HEK293 (cell line): Measurements from ENCODE around the gene TAS1R2.

Experiments used
- CTCF ChIP-seq: fragments of 450-650 bp; formaldehyde crosslinking; IDR thresholded peaks from 2 replicates; pipeline ENCODE4 v1.5.1; 2016; ENCODE audit warnings: missing biosample characterization, missing genetic modification characterization
- TCF7L2 ChIP-seq: IDR thresholded peaks from 2 replicates; pipeline ENCODE4 v1.6.1; 2011; ENCODE audit warnings: low read depth, mild to moderate bottlenecking, inconsistent platforms, low read length, moderate library complexity, borderline replicate concordance
- ZBTB7A ChIP-seq: fragments of 450-650 bp; formaldehyde crosslinking; IDR thresholded peaks from 2 replicates; pipeline ENCODE4 v1.5.1; 2016; ENCODE audit warnings: low read depth, missing biosample characterization, missing genetic modification characterization
- ZNF155 ChIP-seq: fragments of 450-650 bp; formaldehyde crosslinking; IDR thresholded peaks from 2 replicates; pipeline ENCODE4 v1.5.1; 2016; ENCODE audit warnings: missing biosample characterization, missing genetic modification characterization
- ZNF274 ChIP-seq, 2 experiments: fragments of 200-500 bp in 1 of 2; fragments of 450-650 bp in 1 of 2; sonication (Bioruptor generic) in 1 of 2; formaldehyde crosslinking in 1 of 2; IDR thresholded peaks; 2 replicates each; pipeline versions ENCODE4 v1.5.1 to v1.6.1; 2014 to 2016; ENCODE audit warnings: borderline replicate concordance in 1 of 2, inconsistent platforms in 1 of 2, low read length in 1 of 2, missing biosample characterization in 1 of 2, missing genetic modification characterization in 1 of 2
- ZNF302 ChIP-seq: fragments of 450-650 bp; formaldehyde crosslinking; IDR thresholded peaks from 2 replicates; pipeline ENCODE4 v1.5.1; 2016; ENCODE audit warnings: missing biosample characterization, missing genetic modification characterization, low read depth

- TF ChIP-seq ZNF302 (tag by site-specific recombination) (no peak), ZNF274 (IDR thresholded peaks at IDR 0.05; ENCODE audit: low read length) (no peak), ZNF274 (tag by site-specific recombination; IDR thresholded peaks at IDR 0.05; ENCODE audit: borderline replicate concordance) (no peak), ZBTB7A (no peak), TCF7L2 (no peak), CTCF (tag by site-specific recombination) (no peak), ZNF155 (tag by site-specific recombination) (no peak)
Measured at GRCh38 chr1:18883079-18883478, 23.6 kb upstream of the TAS1R2 start.
